LNCaP clone FGC (cell line): ENCODE results near the gene ASXL3.

Experiments
- DNase-seq: peaks from one replicate; pipeline ENCODE4 v3.0.0-alpha.2; 2011; ENCODE audit warnings: low read depth
- H3K4me3 ChIP-seq: 2 replicates; pipeline ENCODE4 v1.5.1; 2011; ENCODE audit warnings: mild to moderate bottlenecking, low read depth, low read length, control low read depth
- CTCF ChIP-seq: IDR thresholded peaks from 2 replicates; pipeline ENCODE4 v1.5.1; 2012; ENCODE audit warnings: mild to moderate bottlenecking; ENCODE audit not compliant: control insufficient read depth, insufficient read depth; ENCODE audit errors: extremely low read depth

The ASXL3 gene

GRCh38 chr18:33749834-33750233 is 171.8 kb downstream of the ASXL3 start:
- DNase-seq: no peak
- no peak overlapping the region for H3K4me3 ChIP-seq
- TF ChIP-seq CTCF: no peak

DNA sequence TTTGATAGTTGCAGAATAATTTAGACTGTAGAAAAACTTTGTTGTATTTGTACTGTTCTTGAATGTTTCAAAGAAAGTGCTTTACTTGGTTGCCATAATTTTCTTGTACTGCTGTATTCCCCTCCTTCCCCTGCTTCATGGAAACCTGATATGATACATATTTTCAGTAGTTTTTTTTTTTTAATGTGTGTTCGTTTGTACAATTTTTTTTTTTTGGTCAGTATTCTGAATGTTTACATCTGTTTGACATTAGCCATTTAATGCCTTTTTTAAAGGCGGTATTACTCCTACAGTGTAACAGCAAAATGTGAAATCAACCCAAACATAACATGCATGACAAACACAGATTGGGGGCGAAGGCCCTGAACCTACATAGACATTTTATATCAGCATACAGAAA is 172.3 kb downstream of the ASXL3 start:
- no peak for DNase-seq
- no peak overlapping the region for H3K4me3 ChIP-seq
- TF ChIP-seq CTCF: no peak

DNA sequence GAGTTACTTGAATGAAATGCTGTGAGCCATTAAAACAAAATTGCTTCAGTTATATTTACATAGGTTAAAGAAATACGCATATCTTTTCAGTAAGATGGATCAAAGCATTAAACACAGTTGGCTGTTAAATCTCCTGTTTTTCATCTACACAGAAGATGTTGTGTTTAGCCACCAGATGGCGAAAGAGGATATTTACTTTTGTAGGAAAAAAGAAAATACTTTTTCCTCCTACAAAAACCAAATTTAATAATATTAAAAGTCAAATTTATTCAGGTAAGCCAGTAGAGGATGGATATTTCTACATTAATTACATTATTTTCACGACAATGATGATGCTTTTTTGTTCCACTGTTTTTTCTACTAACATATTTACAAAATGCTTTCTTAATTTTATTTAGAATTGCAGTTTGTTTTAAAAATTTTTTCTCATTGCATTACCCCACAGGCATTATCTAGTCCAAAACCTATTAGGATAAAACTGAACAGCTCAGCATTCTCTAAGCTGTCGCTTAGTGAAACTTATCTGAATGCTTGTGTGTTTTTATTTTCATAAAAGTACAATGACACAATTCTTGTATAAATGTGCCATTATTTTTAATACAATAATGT is 173.7 kb downstream of the ASXL3 start:
- no peak for DNase-seq
- no peak overlapping the region for H3K4me3 ChIP-seq
- TF ChIP-seq CTCF: peak; percentile 62

GRCh38 chr18:33755391-33755790 is 177.4 kb downstream of the ASXL3 start:
- no peak for TF ChIP-seq CTCF

DNA sequence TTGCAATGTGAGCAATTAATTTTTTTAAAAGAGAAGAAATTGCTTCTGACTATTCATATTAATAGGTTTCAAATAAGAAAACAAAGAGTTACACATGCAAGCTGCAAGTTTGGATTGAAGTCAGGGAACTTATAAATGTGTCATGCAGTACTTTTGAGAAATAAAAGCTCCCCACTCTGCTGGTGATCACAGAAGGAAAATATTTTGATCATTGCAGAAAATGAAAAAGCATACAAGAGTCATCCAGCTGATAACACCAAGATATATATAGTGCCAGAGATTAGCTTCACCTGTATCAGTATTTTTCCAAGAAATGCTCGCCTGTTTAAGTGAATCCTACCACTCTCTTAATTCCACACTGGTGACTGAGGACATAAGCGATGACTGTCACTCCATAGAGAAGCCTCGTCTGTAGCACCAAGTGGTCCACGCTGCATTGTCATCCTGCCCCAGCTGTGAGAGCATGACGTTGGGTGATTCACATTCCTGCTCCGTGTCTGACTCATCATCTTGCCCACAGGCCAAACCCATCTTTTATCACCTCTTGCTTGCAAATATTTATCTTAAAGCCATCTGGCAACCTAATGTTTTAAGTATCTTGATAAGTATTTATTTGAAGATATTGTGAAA is 178.0 kb downstream of the ASXL3 start:
- no peak for TF ChIP-seq CTCF
- no peak for DNase-seq
- no peak overlapping the region for H3K4me3 ChIP-seq

More at GRCh38 chr18:33755391-33755790, 177.4 kb downstream of the ASXL3 start:
- DNase-seq: no peak
- H3K4me3 ChIP-seq: no peak overlapping the region

GRCh38 chr18:33757037-33757436 is 179.0 kb downstream of the ASXL3 start:
- no peak for DNase-seq
- TF ChIP-seq CTCF: no peak
- no peak overlapping the region for H3K4me3 ChIP-seq

DNA sequence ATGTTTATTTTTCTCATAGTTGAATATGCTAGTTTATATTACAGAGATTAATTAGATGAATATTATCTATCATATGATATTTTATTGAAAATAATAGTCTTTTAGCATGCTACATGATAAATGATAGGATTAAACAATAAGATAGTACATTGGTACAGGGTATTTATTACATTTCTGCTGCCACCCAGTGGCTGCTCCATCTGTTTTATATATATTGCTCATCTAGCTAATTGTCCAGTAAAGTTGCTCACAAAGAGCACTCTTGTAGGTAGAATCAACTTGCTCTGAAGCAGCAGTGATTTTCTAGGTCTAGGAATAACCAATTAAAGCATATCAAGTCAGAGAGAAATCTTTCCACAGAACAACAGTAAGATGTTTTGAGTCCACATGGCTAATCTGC is 183.3 kb downstream of the ASXL3 start:
- TF ChIP-seq CTCF: peak; percentile 60
- no peak for DNase-seq
- H3K4me3 ChIP-seq: no peak overlapping the region
